ENCODE data around the gene DIPK1A.

DNA sequence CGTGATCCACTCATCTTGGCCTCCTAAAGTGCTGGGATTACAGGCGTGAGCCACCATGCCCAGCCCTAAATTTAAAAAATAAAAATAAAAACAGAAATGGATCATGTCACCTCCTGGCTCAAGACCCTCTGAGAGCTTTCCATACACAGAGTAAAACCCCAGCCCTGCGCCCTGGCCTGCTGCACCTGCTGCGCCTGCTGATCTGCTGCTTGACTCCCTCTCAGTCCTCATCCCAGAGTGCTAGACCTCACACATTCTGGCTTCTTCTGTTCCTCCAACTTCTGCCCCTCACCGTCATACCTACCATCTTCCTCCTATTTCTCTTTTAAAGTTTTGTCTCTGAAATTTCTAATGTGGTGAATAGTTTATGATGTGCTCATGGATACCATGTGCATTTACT lies 42.7 kb upstream of the DIPK1A start:
- TF ChIP-seq, protein P1, sequence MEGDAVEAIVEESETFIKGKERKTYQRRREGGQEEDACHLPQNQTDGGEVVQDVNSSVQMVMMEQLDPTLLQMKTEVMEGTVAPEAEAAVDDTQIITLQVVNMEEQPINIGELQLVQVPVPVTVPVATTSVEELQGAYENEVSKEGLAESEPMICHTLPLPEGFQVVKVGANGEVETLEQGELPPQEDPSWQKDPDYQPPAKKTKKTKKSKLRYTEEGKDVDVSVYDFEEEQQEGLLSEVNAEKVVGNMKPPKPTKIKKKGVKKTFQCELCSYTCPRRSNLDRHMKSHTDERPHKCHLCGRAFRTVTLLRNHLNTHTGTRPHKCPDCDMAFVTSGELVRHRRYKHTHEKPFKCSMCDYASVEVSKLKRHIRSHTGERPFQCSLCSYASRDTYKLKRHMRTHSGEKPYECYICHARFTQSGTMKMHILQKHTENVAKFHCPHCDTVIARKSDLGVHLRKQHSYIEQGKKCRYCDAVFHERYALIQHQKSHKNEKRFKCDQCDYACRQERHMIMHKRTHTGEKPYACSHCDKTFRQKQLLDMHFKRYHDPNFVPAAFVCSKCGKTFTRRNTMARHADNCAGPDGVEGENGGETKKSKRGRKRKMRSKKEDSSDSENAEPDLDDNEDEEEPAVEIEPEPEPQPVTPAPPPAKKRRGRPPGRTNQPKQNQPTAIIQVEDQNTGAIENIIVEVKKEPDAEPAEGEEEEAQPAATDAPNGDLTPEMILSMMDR (IDR thresholded peaks at IDR 0.05): no peak
- TF ChIP-seq POLR2A (IDR thresholded peaks at IDR 0.05): no peak
